H1 (cell line): ENCODE results near the gene KCNE1.

Source experiments
- JUN ChIP-seq: IDR thresholded peaks from 2 replicates; pipeline ENCODE4 v1.6.1; 2011; ENCODE audit warnings: low read depth, mild to moderate bottlenecking, improper control_type of control experiment, low read length
- POLR2A ChIP-seq, 2 experiments: IDR thresholded peaks; 1 replicate in 1 of 2; 2 replicates in 1 of 2; pipeline ENCODE4 v1.6.1; 2011; ENCODE audit warnings: low read depth in 2 of 2, low read length in 2 of 2, mild to moderate bottlenecking in 2 of 2; ENCODE audit errors: control extremely low read depth in 1 of 2
- TF ChIP-seq, protein P1 (sequence below), 3 experiments: IDR thresholded peaks; 1 replicate in 2 of 3; 2 replicates in 1 of 3; pipeline versions ENCODE4 v1.5.1 to v1.6.1; 2011; ENCODE audit warnings: low read length in 3 of 3, mild to moderate bottlenecking in 3 of 3, inconsistent platforms in 2 of 3, low read depth in 1 of 3, moderate library complexity in 1 of 3; ENCODE audit not compliant: insufficient read depth in 1 of 3; ENCODE audit errors: control extremely low read depth in 1 of 3

DNA sequence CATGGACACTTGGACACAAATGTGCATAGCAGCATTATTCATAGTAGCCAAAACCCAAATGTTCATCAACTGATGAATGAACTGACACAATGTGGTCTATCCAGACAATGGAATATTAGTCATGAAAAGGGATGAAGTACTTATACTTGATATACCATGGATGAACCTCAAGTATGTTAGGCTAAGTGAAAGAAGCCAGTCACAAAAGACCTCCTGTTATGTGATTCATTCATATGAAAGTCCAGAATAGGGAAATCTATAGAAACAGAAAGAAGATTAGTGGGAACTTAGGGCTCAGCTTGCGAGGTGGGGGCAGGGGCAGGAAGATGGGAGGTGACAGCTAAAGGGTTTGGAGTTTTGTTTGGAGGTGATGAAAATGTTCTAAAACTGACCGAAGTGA lies 7.4 kb downstream of the KCNE1 start:
- TF ChIP-seq, protein P1, sequence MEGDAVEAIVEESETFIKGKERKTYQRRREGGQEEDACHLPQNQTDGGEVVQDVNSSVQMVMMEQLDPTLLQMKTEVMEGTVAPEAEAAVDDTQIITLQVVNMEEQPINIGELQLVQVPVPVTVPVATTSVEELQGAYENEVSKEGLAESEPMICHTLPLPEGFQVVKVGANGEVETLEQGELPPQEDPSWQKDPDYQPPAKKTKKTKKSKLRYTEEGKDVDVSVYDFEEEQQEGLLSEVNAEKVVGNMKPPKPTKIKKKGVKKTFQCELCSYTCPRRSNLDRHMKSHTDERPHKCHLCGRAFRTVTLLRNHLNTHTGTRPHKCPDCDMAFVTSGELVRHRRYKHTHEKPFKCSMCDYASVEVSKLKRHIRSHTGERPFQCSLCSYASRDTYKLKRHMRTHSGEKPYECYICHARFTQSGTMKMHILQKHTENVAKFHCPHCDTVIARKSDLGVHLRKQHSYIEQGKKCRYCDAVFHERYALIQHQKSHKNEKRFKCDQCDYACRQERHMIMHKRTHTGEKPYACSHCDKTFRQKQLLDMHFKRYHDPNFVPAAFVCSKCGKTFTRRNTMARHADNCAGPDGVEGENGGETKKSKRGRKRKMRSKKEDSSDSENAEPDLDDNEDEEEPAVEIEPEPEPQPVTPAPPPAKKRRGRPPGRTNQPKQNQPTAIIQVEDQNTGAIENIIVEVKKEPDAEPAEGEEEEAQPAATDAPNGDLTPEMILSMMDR (IDR thresholded peaks at IDR 0.05; ENCODE audit: control extremely low read depth in 1 of 3, insufficient read depth in 1 of 3, low read depth in 1 of 3, low read length in 3 of 3) = no peak
- no peak for TF ChIP-seq JUN
- no peak for TF ChIP-seq POLR2A (IDR thresholded peaks at IDR 0.05; ENCODE audit: control extremely low read depth in 1 of 2, low read depth in 2 of 2, low read length in 2 of 2)
